ENCODE results near the gene ETV6.

Gene ETV6

GRCh38 chr12:11655842-11656241, 6.4 kb downstream of the ETV6 start:
- H3K27me3 ChIP-seq (ENCODE audit: insufficient read depth, low read length): no peaks in the 10 kb centered on the region
- no peak overlapping the region for H3K27ac ChIP-seq (ENCODE audit: low read depth, low read length)
- H3K36me3 ChIP-seq (ENCODE audit: insufficient read depth, low read length): no peaks in the 10 kb centered on the region
- peaks cover 24% of the 10 kb centered on the region for H3K4me1 ChIP-seq (ENCODE audit: control insufficient read depth, insufficient read depth, low read length, unreplicated experiment)
- no peak overlapping the region for H2AFZ ChIP-seq (ENCODE audit: low read length, unreplicated experiment)
- H3K4me3 ChIP-seq (ENCODE audit: low read depth, low read length): no peak overlapping the region
- H3K79me2 ChIP-seq (ENCODE audit: control insufficient read depth, insufficient read depth, low read length, unreplicated experiment): peaks cover 79% of the 10 kb centered on the region

DNA sequence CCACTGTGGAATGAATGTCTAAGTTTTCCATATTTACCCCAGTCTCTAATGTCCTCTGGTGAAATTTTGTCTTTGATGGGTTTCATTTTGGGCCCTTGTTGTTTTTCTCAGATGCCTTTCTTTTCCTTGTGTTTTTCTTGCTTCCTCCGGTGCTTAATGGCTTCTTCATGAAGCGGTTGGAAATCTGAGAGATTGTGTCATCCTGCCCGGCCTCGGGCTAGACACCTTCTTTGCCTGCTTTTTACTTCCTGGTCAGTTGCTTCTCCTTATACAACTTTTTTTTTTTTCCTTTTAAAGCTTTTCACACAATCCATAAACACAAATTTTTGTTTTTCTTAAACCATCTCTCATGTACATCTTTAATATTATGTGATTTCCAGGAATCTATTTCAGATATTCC, 7.1 kb downstream of the ETV6 start:
- Histone ChIP-seq H3K27me3 (ENCODE audit: insufficient read depth, low read length) (no peaks in the 10 kb centered on the region), H3K79me2 (ENCODE audit: control insufficient read depth, insufficient read depth, low read length, unreplicated experiment) (peaks cover 79% of the 10 kb centered on the region), H2AFZ (ENCODE audit: low read length, unreplicated experiment) (no peak overlapping the region), H3K4me3 (ENCODE audit: low read depth, low read length) (no peak overlapping the region), H3K27ac (ENCODE audit: low read depth, low read length) (no peak overlapping the region), H3K4me1 (ENCODE audit: control insufficient read depth, insufficient read depth, low read length, unreplicated experiment) (peaks cover 24% of the 10 kb centered on the region), H3K36me3 (ENCODE audit: insufficient read depth, low read length) (no peaks in the 10 kb centered on the region)

- Histone ChIP-seq H3K4me1 (ENCODE audit: control insufficient read depth, insufficient read depth, low read length, unreplicated experiment) (peaks cover 24% of the 10 kb centered on the region), H3K4me3 (ENCODE audit: low read depth, low read length) (no peak overlapping the region), H3K27me3 (ENCODE audit: insufficient read depth, low read length) (no peaks in the 10 kb centered on the region), H3K27ac (ENCODE audit: low read depth, low read length) (no peak overlapping the region), H3K79me2 (ENCODE audit: control insufficient read depth, insufficient read depth, low read length, unreplicated experiment) (peaks cover 79% of the 10 kb centered on the region), H2AFZ (ENCODE audit: low read length, unreplicated experiment) (no peak overlapping the region), H3K36me3 (ENCODE audit: insufficient read depth, low read length) (no peaks in the 10 kb centered on the region)
These were observed 8.0 kb downstream of the ETV6 start for GRCh38 chr12:11657511-11657910.

DNA sequence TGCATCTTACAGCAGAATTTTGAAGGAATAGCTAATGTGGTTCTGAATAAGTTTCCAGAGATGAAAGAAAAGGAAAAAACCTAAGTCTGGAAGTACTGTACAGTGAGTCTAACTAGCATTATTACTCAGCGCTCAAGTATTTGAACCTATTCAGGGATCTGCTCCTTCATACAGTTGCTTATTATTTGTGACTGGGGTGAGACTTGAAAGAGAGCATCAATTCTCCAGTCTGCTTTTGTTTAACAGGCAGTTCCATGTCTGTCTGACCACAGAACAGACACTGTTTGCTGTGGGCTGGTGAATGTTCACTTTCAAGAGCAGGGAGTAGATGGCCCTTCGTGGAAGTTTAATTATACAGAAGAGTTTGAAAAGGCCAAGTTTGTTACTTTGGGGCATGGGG, 9.3 kb downstream of the ETV6 start:
- Histone ChIP-seq H3K4me3 (ENCODE audit: low read depth, low read length) (no peak overlapping the region), H2AFZ (ENCODE audit: low read length, unreplicated experiment) (peak overlapping the region; percentile 15), H3K27me3 (ENCODE audit: insufficient read depth, low read length) (no peaks in the 10 kb centered on the region), H3K36me3 (ENCODE audit: insufficient read depth, low read length) (no peaks in the 10 kb centered on the region), H3K27ac (ENCODE audit: low read depth, low read length) (no peak overlapping the region), H3K79me2 (ENCODE audit: control insufficient read depth, insufficient read depth, low read length, unreplicated experiment) (peaks cover 70% of the 10 kb centered on the region), H3K4me1 (ENCODE audit: control insufficient read depth, insufficient read depth, low read length, unreplicated experiment) (peaks cover 16% of the 10 kb centered on the region)

- H3K27me3 ChIP-seq (ENCODE audit: insufficient read depth, low read length): no peaks in the 10 kb centered on the region
- H3K4me1 ChIP-seq (ENCODE audit: control insufficient read depth, insufficient read depth, low read length, unreplicated experiment): peaks cover 16% of the 10 kb centered on the region
- peaks cover 59% of the 10 kb centered on the region for H3K79me2 ChIP-seq (ENCODE audit: control insufficient read depth, insufficient read depth, low read length, unreplicated experiment)
- H3K4me3 ChIP-seq (ENCODE audit: low read depth, low read length): no peak overlapping the region
- no peak overlapping the region for H3K27ac ChIP-seq (ENCODE audit: low read depth, low read length)
- no peak overlapping the region for H2AFZ ChIP-seq (ENCODE audit: low read length, unreplicated experiment)
- H3K36me3 ChIP-seq (ENCODE audit: insufficient read depth, low read length): no peaks in the 10 kb centered on the region
These were observed 11.2 kb downstream of the ETV6 start for GRCh38 chr12:11660624-11661023.

DNA sequence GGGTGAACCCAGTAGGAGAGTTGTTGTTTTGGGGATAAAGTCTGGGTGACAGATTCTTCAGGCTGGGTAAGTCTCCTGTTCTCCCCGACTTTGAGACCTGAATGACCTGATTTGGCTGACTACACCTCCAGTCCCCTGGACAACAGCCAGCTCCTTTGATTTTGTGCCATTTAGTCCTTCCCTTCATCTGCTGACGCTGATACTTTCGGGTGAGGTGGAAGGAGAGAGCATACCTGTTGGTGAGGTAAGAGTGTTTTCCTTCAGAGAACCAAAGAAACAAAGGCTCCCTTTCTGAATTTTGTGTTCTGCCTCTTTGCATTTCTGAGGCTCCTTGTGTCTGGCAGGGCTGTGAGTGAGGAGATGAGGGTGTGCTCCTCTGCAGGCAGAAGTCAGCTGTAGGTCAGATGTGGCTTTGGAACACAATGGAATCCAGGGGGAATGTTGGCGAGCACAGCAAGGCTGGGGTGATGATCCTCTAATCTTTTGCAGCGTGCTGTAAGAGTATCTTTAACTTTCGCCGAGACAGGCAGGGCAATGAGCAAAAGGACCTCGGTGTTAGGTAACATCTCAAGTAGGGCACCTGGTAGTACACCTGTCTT, 12.1 kb downstream of the ETV6 start:
- Histone ChIP-seq H3K36me3 (ENCODE audit: insufficient read depth, low read length) (no peaks in the 10 kb centered on the region), H3K27ac (ENCODE audit: low read depth, low read length) (no peak overlapping the region), H3K27me3 (ENCODE audit: insufficient read depth, low read length) (no peaks in the 10 kb centered on the region), H3K4me1 (ENCODE audit: control insufficient read depth, insufficient read depth, low read length, unreplicated experiment) (peaks cover 16% of the 10 kb centered on the region), H3K4me3 (ENCODE audit: low read depth, low read length) (no peak overlapping the region), H2AFZ (ENCODE audit: low read length, unreplicated experiment) (no peak overlapping the region), H3K79me2 (ENCODE audit: control insufficient read depth, insufficient read depth, low read length, unreplicated experiment) (peaks cover 51% of the 10 kb centered on the region)

DNA sequence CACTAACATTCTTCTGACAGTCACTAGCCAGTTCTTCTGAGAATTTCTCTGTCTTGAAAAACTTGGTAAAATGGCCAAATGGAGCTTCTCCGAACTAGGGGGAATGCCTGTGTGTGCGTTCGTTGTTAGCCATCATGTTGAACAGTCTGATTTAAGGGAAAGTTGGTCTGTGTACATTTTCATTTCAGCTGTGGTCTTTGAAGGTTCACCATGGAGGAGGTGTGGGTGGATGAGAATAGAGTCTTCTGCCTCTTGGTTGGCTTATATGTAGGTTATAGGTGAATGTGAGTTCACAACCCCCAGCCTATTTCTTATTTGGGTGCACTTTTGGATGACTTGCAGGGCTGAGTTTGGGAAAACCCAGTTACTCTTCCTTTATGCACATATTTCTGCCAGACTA, 12.9 kb downstream of the ETV6 start:
- Histone ChIP-seq H3K27me3 (ENCODE audit: insufficient read depth, low read length) (no peaks in the 10 kb centered on the region), H3K4me1 (ENCODE audit: control insufficient read depth, insufficient read depth, low read length, unreplicated experiment) (peaks cover 16% of the 10 kb centered on the region), H3K79me2 (ENCODE audit: control insufficient read depth, insufficient read depth, low read length, unreplicated experiment) (peaks cover 54% of the 10 kb centered on the region), H3K4me3 (ENCODE audit: low read depth, low read length) (no peak overlapping the region), H3K27ac (ENCODE audit: low read depth, low read length) (no peak overlapping the region), H3K36me3 (ENCODE audit: insufficient read depth, low read length) (no peaks in the 10 kb centered on the region), H2AFZ (ENCODE audit: low read length, unreplicated experiment) (no peak overlapping the region)

- H3K79me2 ChIP-seq (ENCODE audit: control insufficient read depth, insufficient read depth, low read length, unreplicated experiment): peaks cover 46% of the 10 kb centered on the region
- peaks cover 16% of the 10 kb centered on the region for H3K4me1 ChIP-seq (ENCODE audit: control insufficient read depth, insufficient read depth, low read length, unreplicated experiment)
These were observed 13.7 kb downstream of the ETV6 start for GRCh38 chr12:11663130-11663529.

GRCh38 chr12:11664101-11664500, 14.6 kb downstream of the ETV6 start:
- Histone ChIP-seq H3K4me1 (ENCODE audit: control insufficient read depth, insufficient read depth, low read length, unreplicated experiment) (peaks cover 8% of the 10 kb centered on the region), H2AFZ (ENCODE audit: low read length, unreplicated experiment) (no peak overlapping the region), H3K36me3 (ENCODE audit: insufficient read depth, low read length) (no peaks in the 10 kb centered on the region), H3K27me3 (ENCODE audit: insufficient read depth, low read length) (no peaks in the 10 kb centered on the region), H3K27ac (ENCODE audit: low read depth, low read length) (no peak overlapping the region), H3K4me3 (ENCODE audit: low read depth, low read length) (no peak overlapping the region), H3K79me2 (ENCODE audit: control insufficient read depth, insufficient read depth, low read length, unreplicated experiment) (peaks cover 52% of the 10 kb centered on the region)

More at GRCh38 chr12:11663130-11663529, 13.7 kb downstream of the ETV6 start:
- H2AFZ ChIP-seq (ENCODE audit: low read length, unreplicated experiment): no peak overlapping the region
- no peak overlapping the region for H3K27ac ChIP-seq (ENCODE audit: low read depth, low read length)
- H3K36me3 ChIP-seq (ENCODE audit: insufficient read depth, low read length): no peaks in the 10 kb centered on the region
- no peak overlapping the region for H3K4me3 ChIP-seq (ENCODE audit: low read depth, low read length)
- no peaks in the 10 kb centered on the region for H3K27me3 ChIP-seq (ENCODE audit: insufficient read depth, low read length)

- no peaks in the 10 kb centered on the region for H3K36me3 ChIP-seq (ENCODE audit: insufficient read depth, low read length)
- no peaks in the 10 kb centered on the region for H3K27me3 ChIP-seq (ENCODE audit: insufficient read depth, low read length)
- peaks cover 35% of the 10 kb centered on the region for H3K79me2 ChIP-seq (ENCODE audit: control insufficient read depth, insufficient read depth, low read length, unreplicated experiment)
These were observed 16.9 kb downstream of the ETV6 start for GRCh38 chr12:11666131-11667050.

GRCh38 chr12:11667171-11667570, 17.7 kb downstream of the ETV6 start:
- no peak overlapping the region for H3K27ac ChIP-seq (ENCODE audit: low read depth, low read length)
- no peaks in the 10 kb centered on the region for H3K27me3 ChIP-seq (ENCODE audit: insufficient read depth, low read length)
- no peak overlapping the region for H3K4me3 ChIP-seq (ENCODE audit: low read depth, low read length)
- no peaks in the 10 kb centered on the region for H3K36me3 ChIP-seq (ENCODE audit: insufficient read depth, low read length)
- peaks cover 27% of the 10 kb centered on the region for H3K79me2 ChIP-seq (ENCODE audit: control insufficient read depth, insufficient read depth, low read length, unreplicated experiment)
- H2AFZ ChIP-seq (ENCODE audit: low read length, unreplicated experiment): no peak overlapping the region
- H3K4me1 ChIP-seq (ENCODE audit: control insufficient read depth, insufficient read depth, low read length, unreplicated experiment): no peaks in the 10 kb centered on the region

More at GRCh38 chr12:11666131-11667050, 16.9 kb downstream of the ETV6 start:
- Histone ChIP-seq H3K27ac (ENCODE audit: low read depth, low read length) (no peak overlapping the region), H2AFZ (ENCODE audit: low read length, unreplicated experiment) (no peak overlapping the region), H3K4me3 (ENCODE audit: low read depth, low read length) (no peak overlapping the region), H3K4me1 (ENCODE audit: control insufficient read depth, insufficient read depth, low read length, unreplicated experiment) (no peaks in the 10 kb centered on the region)

Measured in ACC112 (cell line).